ENCODE data around the gene SSR1.
"Not testable (repeated sequence)": the region's sequence is repeated elsewhere in the genome, so short reads cannot be mapped to it uniquely, and the experiment has no call there.

The SSR1 gene

GRCh38 chr6:7312616-7313504 is at the start of gene SSR1:
TSS of gene SSR1 (minus strand) at chr6:7313199. CDS start at chr6:7313120, 79 bp downstream.
- DNase-seq: peak; percentile 88 to 95

- not testable (repeated sequence) for DNase-seq
These were observed 38.9 kb upstream of the SSR1 start for GRCh38 chr6:7351916-7352315.

DNA sequence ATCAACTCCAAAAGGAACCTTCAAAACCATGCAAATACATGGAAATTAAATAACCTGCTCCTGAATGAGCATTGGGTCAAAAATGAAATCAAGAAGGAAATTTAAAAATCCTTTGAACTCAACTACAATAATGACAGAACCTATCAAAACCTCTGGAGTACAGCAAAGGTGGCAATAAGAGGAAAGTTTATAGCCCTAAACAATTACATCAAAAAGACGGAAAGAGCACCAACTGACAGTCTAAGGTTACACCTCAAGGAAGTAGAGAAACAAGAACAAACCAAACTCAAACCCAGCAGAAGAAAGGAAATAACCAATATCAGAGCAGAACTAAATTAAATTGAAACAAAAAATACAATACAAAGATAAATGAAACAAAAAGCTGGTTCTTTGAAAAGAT is 37.6 kb upstream of the SSR1 start:
- not testable (repeated sequence) for DNase-seq

- not testable (repeated sequence) for DNase-seq
These were observed 34.6 kb upstream of the SSR1 start for GRCh38 chr6:7347551-7347997.

- not testable (repeated sequence) for DNase-seq
These were observed 31.9 kb upstream of the SSR1 start for GRCh38 chr6:7344773-7345450.

DNA sequence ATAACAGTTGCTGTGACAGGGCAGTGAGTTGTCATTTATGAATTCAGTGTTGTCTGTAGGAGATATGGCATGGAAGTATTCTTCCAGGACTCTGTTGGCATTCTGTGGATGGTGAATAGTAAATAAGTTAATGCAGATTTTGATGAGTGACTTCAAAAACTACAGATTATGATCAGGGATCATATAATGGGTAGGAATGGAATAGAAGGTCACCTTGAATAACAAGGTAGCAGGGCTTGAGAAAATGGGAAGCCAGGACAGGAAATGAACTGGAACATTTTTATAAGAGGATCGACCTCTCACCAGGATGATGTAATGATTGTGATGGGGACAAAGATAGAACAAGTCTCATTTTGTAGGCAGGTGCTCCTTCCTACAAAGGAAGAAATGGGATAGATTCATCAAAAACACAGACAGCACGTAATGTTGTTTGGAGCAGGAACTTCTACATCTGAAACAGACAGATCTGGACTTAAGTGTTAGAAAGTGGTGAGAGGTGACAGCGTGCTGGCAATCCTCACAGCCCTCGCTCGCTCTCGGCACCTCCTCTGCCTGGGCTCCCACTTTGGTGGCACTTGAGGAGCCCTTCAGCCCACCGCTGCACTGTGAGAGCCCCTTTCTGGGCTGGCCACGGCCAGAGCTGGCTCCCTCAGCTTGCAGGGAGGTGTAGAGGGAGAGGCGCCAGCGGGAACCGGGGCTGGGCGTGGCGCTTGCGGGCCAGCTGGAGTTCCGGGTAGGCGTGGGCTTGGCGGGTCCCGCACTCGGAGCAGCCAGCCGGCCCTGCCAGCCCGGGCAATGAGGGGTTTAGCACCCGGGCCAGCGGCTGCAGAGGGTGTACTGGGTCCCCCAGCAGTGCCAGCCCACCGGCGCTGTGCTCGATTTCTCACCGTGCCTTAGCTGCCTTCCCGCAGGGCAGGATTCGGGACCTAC is 30.8 kb upstream of the SSR1 start:
- no peak for DNase-seq

DNA sequence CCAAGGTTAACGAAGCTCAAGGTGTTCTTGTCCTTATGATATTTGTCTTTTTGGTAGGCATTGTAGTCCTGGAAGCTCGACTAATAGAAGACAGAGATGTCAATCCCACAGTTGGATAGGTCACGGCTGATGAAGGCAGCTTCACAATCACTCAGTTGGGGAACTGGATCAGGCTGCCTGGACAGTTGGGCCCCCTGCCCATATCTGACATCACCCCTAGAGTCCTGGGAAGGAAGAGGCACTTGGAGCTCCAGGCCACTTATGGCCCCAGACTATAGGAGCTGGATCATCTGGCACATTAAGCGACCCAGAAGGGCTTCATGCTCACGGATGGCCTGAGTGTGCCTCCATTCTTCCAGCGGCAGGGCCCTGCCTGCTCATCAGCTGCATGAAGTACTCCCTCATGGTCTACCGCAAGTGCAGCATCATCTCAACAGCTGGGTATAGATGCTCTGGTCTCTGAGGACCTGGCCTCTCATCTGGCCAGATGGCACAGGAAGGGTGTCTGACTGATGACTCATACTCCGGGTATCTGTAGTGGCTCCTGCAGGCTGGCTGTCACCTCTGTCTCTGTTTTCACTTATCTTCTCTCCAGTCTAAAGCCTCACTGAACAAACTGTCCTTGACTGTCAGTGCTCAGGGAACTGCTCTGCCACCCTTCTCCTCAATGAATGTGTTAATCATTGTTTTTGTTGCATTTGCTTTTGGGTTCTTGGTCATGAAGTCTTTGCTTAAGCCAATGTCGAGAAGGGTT is 29.2 kb upstream of the SSR1 start:
- peak in 1 of 2 donors; percentile 59 for DNase-seq

DNA sequence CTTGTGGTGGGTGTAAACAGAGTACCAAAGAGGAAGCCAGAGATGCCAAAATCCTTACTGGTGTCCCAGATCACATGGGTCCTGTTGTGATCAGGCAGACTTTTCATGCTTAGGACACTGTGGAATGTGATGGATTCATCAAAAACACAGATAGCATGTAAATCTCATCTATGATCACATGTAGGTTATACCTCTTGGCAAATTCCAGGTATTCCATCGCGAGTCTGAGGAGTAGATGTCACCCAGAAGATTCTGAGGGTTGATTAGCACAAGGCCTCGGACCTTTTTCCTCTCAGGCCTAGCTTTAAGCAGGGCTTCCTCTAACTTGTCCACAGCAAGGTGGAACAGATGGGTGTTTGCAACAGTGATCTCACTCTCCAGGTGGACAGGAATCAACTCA is 28.3 kb upstream of the SSR1 start:
- no peak for DNase-seq

- peak in 1 of 2 donors; percentile 26 for DNase-seq
These were observed 26.2 kb upstream of the SSR1 start for GRCh38 chr6:7339007-7339732.

GRCh38 chr6:7338031-7338430 is 25.0 kb upstream of the SSR1 start:
- DNase-seq: no peak

- no peak for DNase-seq
These were observed 22.5 kb upstream of the SSR1 start for GRCh38 chr6:7335519-7335918.

GRCh38 chr6:7334685-7335084 is 21.7 kb upstream of the SSR1 start:
- DNase-seq: no peak

- no peak for DNase-seq
These were observed 19.2 kb upstream of the SSR1 start for GRCh38 chr6:7332090-7332745.

DNA sequence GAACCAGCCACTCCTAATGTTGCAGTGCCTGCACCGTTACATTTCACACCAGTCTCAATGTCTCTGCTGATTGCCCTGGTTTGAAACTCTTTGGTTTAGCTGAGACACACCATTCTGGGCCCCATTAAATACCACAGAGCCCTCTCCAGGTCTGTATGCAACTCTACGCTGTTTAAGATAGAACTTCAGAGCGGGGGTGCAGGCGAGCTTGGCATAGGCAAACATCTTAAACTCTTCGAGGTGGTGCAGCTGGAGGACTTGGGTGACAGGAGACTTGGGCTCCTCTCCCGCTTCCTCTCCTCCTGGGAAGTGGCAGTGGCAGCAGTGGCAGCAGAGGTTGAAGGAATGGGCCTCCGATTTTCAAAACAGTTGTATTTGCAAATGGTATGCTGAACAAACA is 18.5 kb upstream of the SSR1 start:
- no peak for DNase-seq

- no peak for DNase-seq
These were observed 15.2 kb upstream of the SSR1 start for GRCh38 chr6:7328243-7328642.

DNA sequence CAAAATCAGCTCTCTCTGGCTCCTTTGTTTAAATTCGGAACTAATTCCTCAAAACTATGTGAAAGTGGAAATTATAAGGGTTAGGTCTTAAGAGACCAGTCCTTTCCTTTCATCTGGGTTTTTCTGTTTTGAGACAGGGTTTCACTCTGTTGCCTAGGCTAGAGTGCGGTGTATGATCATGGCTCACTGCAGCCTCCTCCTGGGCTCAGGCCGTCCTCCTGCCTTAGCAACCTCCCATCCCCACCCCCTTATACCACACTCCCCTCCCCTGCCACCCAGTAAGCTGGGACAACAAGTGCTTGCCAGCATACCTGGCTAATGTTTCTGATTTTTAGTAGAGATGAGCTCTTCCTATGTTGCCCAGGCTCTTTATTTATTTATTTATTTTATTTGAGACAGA is 12.8 kb upstream of the SSR1 start:
- no peak for DNase-seq

- peak in 1 of 2 donors; percentile 37 for DNase-seq
These were observed 11.5 kb upstream of the SSR1 start for GRCh38 chr6:7324520-7324919.

GRCh38 chr6:7323074-7323473 is 10.1 kb upstream of the SSR1 start:
- DNase-seq: no peak

DNA sequence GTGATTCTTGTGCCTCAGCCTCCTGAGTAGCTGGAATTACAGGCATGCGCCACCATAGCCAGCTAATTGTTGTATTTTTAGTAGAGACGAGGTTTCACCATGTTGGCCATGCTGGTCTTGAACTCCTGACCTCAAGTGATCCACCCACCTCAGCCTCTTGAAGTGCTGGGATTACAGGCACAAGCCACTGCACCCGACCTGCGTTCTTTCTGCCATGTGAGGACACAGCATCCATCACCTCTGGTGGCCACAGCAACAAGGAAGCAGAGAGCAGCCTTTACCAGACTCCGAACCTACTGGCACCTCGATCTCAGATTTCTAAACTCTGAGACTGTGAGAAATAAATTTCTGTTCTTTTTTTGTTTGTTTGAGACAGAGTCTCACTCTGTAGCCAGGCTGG is 8.9 kb upstream of the SSR1 start:
- not testable (repeated sequence) for DNase-seq

- DNase-seq: not testable (repeated sequence)
These were observed 6.4 kb upstream of the SSR1 start for GRCh38 chr6:7319406-7319805.

- DNase-seq: no peak
These were observed 4.5 kb upstream of the SSR1 start for GRCh38 chr6:7317538-7317937.
